Measurements from ENCODE around the gene CPSF7.
"Not testable (repeated sequence)": the region's sequence is repeated elsewhere in the genome, so short reads cannot be mapped to it uniquely, and the experiment has no call there.

The CPSF7 gene

GRCh38 chr11:61437496-61437895 is 7.7 kb upstream of the CPSF7 start:
- Histone ChIP-seq H3K27ac (no peak overlapping the region), H3K9me3 (no peaks in the 10 kb centered on the region), H3K4me1 (ENCODE audit: control insufficient read depth in 1 of 2, insufficient read depth in 1 of 2, low read depth in 1 of 2, low read length in 1 of 2) (peaks cover 0 to 7% of the 10 kb centered on the region in 2 experiments), H3K27me3 (no peaks in the 10 kb centered on the region), H3K4me3 (ENCODE audit: low read depth in 1 of 2, low read length in 1 of 2) (no peak overlapping the region), H3K36me3 (peaks cover 51% of the 10 kb centered on the region)
- TF ChIP-seq, protein P1, sequence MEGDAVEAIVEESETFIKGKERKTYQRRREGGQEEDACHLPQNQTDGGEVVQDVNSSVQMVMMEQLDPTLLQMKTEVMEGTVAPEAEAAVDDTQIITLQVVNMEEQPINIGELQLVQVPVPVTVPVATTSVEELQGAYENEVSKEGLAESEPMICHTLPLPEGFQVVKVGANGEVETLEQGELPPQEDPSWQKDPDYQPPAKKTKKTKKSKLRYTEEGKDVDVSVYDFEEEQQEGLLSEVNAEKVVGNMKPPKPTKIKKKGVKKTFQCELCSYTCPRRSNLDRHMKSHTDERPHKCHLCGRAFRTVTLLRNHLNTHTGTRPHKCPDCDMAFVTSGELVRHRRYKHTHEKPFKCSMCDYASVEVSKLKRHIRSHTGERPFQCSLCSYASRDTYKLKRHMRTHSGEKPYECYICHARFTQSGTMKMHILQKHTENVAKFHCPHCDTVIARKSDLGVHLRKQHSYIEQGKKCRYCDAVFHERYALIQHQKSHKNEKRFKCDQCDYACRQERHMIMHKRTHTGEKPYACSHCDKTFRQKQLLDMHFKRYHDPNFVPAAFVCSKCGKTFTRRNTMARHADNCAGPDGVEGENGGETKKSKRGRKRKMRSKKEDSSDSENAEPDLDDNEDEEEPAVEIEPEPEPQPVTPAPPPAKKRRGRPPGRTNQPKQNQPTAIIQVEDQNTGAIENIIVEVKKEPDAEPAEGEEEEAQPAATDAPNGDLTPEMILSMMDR (IDR thresholded peaks at IDR 0.05): no peak

- not testable (repeated sequence) for H3K9me3 ChIP-seq, H3K27me3 ChIP-seq
- Histone ChIP-seq H3K36me3 (peaks cover 35% of the 10 kb centered on the region), H3K4me3 (ENCODE audit: low read depth in 1 of 2, low read length in 1 of 2) (peak overlapping the region; percentile 90 to 99), H3K4me1 (ENCODE audit: control insufficient read depth in 1 of 2, insufficient read depth in 1 of 2, low read depth in 1 of 2, low read length in 1 of 2) (peaks cover 30 to 46% of the 10 kb centered on the region in 2 experiments), H3K27ac (peak overlapping the region; percentile 92)
Measured at GRCh38 chr11:61430839-61431238, 1.1 kb upstream of the CPSF7 start.

GRCh38 chr11:61429346-61429690 is 457 bp downstream of the CPSF7 start:
- TF ChIP-seq, protein P1 (IDR thresholded peaks at IDR 0.05): no peak
- Histone ChIP-seq H3K4me1 (ENCODE audit: control insufficient read depth in 1 of 2, insufficient read depth in 1 of 2, low read depth in 1 of 2, low read length in 1 of 2) (peaks cover 30 to 40% of the 10 kb centered on the region in 2 experiments), H3K27me3 (no peaks in the 10 kb centered on the region), H3K27ac (peak overlapping the region; percentile 92), H3K4me3 (ENCODE audit: low read depth in 1 of 2, low read length in 1 of 2) (peak overlapping the region; percentile 90 to 99), H3K36me3 (peaks cover 50% of the 10 kb centered on the region), H3K9me3 (no peaks in the 10 kb centered on the region)

DNA sequence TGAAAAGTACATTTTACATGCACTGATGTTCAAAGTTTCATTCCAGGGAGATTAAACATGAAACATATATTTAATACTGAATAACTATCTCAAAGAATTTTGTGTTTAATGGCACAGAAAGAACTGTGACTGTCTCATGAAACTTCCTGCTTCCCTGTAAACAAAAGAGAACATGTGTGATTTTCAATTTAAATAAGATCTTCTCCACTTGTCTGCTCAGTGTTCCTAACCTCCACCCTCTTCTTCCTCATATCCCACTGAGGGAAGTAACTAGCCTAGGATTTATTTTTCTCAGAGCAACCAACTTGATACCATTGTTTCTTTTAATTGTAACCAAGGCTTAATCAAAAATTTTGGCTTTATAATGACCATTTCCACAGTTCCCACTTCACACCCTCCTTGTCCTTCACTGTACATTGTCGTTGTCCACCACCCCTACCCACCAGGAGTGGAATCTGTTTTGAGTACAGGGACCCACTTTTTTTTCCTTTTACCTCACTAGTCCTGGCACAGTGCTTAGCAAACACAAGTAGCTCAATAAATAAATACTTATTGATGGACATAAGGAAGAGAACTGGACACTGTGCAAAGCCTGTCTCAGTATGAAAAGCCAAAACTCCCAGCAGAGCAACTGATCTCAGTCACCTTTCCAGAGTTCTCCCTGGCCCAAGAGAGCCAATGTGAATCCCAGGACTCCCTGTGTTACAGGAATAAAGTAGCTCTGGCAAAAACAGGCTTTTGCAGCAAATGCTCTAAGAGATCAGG is 4.2 kb downstream of the CPSF7 start:
- H3K4me3 ChIP-seq (ENCODE audit: low read depth in 1 of 2, low read length in 1 of 2): no peak overlapping the region
- H3K9me3 ChIP-seq: no peaks in the 10 kb centered on the region
- H3K27me3 ChIP-seq: no peaks in the 10 kb centered on the region
- peaks cover 79% of the 10 kb centered on the region for H3K36me3 ChIP-seq
- H3K4me1 ChIP-seq (ENCODE audit: control insufficient read depth in 1 of 2, insufficient read depth in 1 of 2, low read depth in 1 of 2, low read length in 1 of 2): peaks cover 15 to 21% of the 10 kb centered on the region in 2 experiments
- TF ChIP-seq, protein P1 (IDR thresholded peaks at IDR 0.05): no peak
- H3K27ac ChIP-seq: peak overlapping the region; percentile 30

- Histone ChIP-seq H3K27me3 (no peaks in the 10 kb centered on the region), H3K36me3 (peaks cover 77% of the 10 kb centered on the region)
Measured at GRCh38 chr11:61422226-61422625, 7.5 kb downstream of the CPSF7 start.

GRCh38 chr11:61418136-61418535 is 11.6 kb downstream of the CPSF7 start:
- Histone ChIP-seq H3K4me3 (ENCODE audit: low read depth in 1 of 2, low read length in 1 of 2) (peak overlapping the region; percentile 19 to 38), H3K27me3 (no peaks in the 10 kb centered on the region), H3K9me3 (no peaks in the 10 kb centered on the region), H3K36me3 (peaks cover 71% of the 10 kb centered on the region), H3K4me1 (ENCODE audit: control insufficient read depth in 1 of 2, insufficient read depth in 1 of 2, low read depth in 1 of 2, low read length in 1 of 2) (peaks cover 42 to 44% of the 10 kb centered on the region in 2 experiments), H3K27ac (peak overlapping the region; percentile 90)
- TF ChIP-seq, protein P1 (IDR thresholded peaks at IDR 0.05): no peak

More at GRCh38 chr11:61422226-61422625, 7.5 kb downstream of the CPSF7 start:
- Histone ChIP-seq H3K9me3 (no peaks in the 10 kb centered on the region), H3K27ac (no peak overlapping the region), H3K4me3 (ENCODE audit: low read depth in 1 of 2, low read length in 1 of 2) (no peak overlapping the region), H3K4me1 (ENCODE audit: control insufficient read depth in 1 of 2, insufficient read depth in 1 of 2, low read depth in 1 of 2, low read length in 1 of 2) (peaks cover 16 to 17% of the 10 kb centered on the region in 2 experiments)
- TF ChIP-seq, protein P1 (IDR thresholded peaks at IDR 0.05): no peak
